ENCODE measurements around the gene ZNF782.

DNA sequence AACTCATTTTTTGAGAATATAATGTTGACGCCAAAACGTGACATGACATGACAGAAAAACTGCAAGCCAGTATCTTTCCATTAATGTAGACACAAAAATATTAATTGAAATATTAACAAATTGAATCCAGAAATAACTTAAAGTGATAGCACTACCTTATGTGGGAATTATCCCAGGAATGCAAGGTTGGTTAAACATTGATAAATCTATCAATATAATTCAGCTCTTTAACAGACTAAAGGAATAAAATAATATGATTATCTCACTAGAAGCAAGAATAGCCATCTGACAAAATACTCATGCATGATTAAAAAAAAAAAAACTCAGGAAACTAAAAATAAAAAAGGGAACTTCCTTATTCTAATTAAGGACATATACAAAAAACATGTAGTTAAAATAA is 83.2 kb downstream of the ZNF782 start:
- TF ChIP-seq, protein P1, sequence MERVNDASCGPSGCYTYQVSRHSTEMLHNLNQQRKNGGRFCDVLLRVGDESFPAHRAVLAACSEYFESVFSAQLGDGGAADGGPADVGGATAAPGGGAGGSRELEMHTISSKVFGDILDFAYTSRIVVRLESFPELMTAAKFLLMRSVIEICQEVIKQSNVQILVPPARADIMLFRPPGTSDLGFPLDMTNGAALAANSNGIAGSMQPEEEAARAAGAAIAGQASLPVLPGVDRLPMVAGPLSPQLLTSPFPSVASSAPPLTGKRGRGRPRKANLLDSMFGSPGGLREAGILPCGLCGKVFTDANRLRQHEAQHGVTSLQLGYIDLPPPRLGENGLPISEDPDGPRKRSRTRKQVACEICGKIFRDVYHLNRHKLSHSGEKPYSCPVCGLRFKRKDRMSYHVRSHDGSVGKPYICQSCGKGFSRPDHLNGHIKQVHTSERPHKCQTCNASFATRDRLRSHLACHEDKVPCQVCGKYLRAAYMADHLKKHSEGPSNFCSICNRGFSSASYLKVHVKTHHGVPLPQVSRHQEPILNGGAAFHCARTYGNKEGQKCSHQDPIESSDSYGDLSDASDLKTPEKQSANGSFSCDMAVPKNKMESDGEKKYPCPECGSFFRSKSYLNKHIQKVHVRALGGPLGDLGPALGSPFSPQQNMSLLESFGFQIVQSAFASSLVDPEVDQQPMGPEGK (CRISPR knock-in tag; IDR thresholded peaks at IDR 0.05; ENCODE audit: borderline replicate concordance) = no peak
- TF ChIP-seq TOX (CRISPR knock-in tag; IDR thresholded peaks at IDR 0.05; ENCODE audit: borderline replicate concordance) (no peak), ZFP30 (CRISPR knock-in tag; IDR thresholded peaks at IDR 0.05) (no peak), BACH2 (CRISPR knock-in tag; IDR thresholded peaks at IDR 0.05; ENCODE audit: borderline replicate concordance) (no peak)
